B cell (primary cell): ENCODE measurements around the gene TUSC1.

Source experiments
- EZH2 ChIP-seq: IDR thresholded peaks from 2 replicates; pipeline ENCODE4 v1.6.1; 2012; ENCODE audit warnings: borderline replicate concordance, low read depth, mild to moderate bottlenecking, moderate library complexity, low read length; ENCODE audit not compliant: insufficient read depth, poor library complexity, severe bottlenecking
- TF ChIP-seq, protein P1 (sequence below): fragments of 200-600 bp; IDR thresholded peaks from one replicate; pipeline ENCODE4 v1.8.0; 2022; ENCODE audit warnings: antibody characterized with exemption, mild to moderate bottlenecking

DNA sequence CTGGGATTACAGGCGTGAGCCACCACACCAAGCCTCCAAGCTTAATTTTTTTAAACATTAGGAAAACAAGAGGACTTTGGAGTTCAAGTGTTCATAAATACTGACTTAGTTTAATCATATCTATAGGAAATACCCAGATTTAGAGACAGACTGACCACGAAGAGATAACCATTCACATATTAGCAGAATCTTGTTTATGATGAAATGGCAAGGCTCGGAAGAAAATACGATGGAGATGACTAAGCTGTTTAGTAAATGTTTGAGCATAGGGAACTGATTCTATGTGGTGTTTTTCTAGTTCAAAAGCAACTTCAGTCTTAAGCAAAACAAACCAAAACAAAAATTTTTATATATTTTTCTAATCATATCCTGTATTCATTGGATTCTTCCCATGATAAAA lies 13.5 kb upstream of the TUSC1 start:
- TF ChIP-seq, protein P1, sequence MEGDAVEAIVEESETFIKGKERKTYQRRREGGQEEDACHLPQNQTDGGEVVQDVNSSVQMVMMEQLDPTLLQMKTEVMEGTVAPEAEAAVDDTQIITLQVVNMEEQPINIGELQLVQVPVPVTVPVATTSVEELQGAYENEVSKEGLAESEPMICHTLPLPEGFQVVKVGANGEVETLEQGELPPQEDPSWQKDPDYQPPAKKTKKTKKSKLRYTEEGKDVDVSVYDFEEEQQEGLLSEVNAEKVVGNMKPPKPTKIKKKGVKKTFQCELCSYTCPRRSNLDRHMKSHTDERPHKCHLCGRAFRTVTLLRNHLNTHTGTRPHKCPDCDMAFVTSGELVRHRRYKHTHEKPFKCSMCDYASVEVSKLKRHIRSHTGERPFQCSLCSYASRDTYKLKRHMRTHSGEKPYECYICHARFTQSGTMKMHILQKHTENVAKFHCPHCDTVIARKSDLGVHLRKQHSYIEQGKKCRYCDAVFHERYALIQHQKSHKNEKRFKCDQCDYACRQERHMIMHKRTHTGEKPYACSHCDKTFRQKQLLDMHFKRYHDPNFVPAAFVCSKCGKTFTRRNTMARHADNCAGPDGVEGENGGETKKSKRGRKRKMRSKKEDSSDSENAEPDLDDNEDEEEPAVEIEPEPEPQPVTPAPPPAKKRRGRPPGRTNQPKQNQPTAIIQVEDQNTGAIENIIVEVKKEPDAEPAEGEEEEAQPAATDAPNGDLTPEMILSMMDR: no peak
- no peak for TF ChIP-seq EZH2
